Subcutaneous abdominal adipose tissue (tissue), 5 donors: ENCODE data around the gene AKAP9.
A peak's percentile ranks its signal among the peaks of the same experiment; 100 is the strongest.
"Not testable (repeated sequence)": the region's sequence is repeated elsewhere in the genome, so short reads cannot be mapped to it uniquely, and the experiment has no call there.

ENCODE experiments used
- H3K27ac ChIP-seq: one replicate; pipeline ENCODE4 v1.7.0; 2013; ENCODE audit warnings: low read depth, mild to moderate bottlenecking, inconsistent platforms, low read length, moderate library complexity
- H3K27me3 ChIP-seq, 5 donors: one replicate each; pipeline ENCODE4 v1.7.0; 2013; ENCODE audit warnings: low read length in 5 of 5, inconsistent platforms in 1 of 5; ENCODE audit not compliant: control insufficient read depth in 5 of 5, insufficient read depth in 4 of 5
- H3K36me3 ChIP-seq, 5 donors: one replicate each; pipeline ENCODE4 v1.7.0; 2013; ENCODE audit warnings: low read length in 5 of 5; ENCODE audit not compliant: control insufficient read depth in 5 of 5, insufficient read depth in 5 of 5
- H3K4me1 ChIP-seq, 5 donors: one replicate each; pipeline ENCODE4 v1.7.0; 2013; ENCODE audit warnings: low read length in 5 of 5, mild to moderate bottlenecking in 3 of 5, moderate library complexity in 1 of 5; ENCODE audit not compliant: control insufficient read depth in 5 of 5, insufficient read depth in 5 of 5
- H3K4me3 ChIP-seq, 5 donors: one replicate each; pipeline ENCODE4 v1.7.0; 2013; ENCODE audit warnings: low read length in 5 of 5, low read depth in 1 of 5
- H3K9ac ChIP-seq, 5 donors: one replicate each; pipeline ENCODE4 v1.7.0; 2013; ENCODE audit warnings: low read length in 5 of 5, mild to moderate bottlenecking in 4 of 5, moderate library complexity in 3 of 5
- H3K9me3 ChIP-seq, 5 donors: one replicate each; pipeline ENCODE4 v1.7.0; 2013; ENCODE audit warnings: low read length in 5 of 5; ENCODE audit not compliant: control insufficient read depth in 5 of 5
- donor health status: healthy.
- donor health status: healthy.
- donor health status: healthy.
- donor health status: healthy.
- donor health status: healthy.

AKAP9 gene

GRCh38 chr7:91942312-91942711, 1.6 kb downstream of the AKAP9 start:
- Histone ChIP-seq H3K4me3 (peak overlapping the region in 4 of 5 donors; percentile 40 to 96 (median 91)), H3K36me3 (no peaks in the 10 kb centered on the region), H3K27ac (peak overlapping the region; percentile 96), H3K9ac (peak overlapping the region in 4 of 5 donors; percentile 54 to 94 (median 87)), H3K27me3 (no peaks in the 10 kb centered on the region), H3K9me3 (no peaks in the 10 kb centered on the region), H3K4me1 (peaks cover 0 to 47% (median 43%) of the 10 kb centered on the region in 5 donors)

- H3K4me3 ChIP-seq, H3K9me3 ChIP-seq, H3K27me3 ChIP-seq, H3K36me3 ChIP-seq: not testable (repeated sequence)
- Histone ChIP-seq H3K27ac (peak overlapping the region; percentile 86), H3K4me1 (peaks cover 0 to 41% (median 37%) of the 10 kb centered on the region in 5 donors), H3K9ac (peak overlapping the region in 2 of 5 donors; percentile 19 to 24)
Observed at GRCh38 chr7:91944970-91945369, 4.3 kb downstream of the AKAP9 start.

- Histone ChIP-seq H3K9ac (no peak overlapping the region), H3K36me3 (no peaks in the 10 kb centered on the region), H3K4me1 (peaks cover 0 to 39% (median 34%) of the 10 kb centered on the region in 5 donors), H3K27me3 (no peaks in the 10 kb centered on the region), H3K4me3 (no peak overlapping the region), H3K9me3 (no peaks in the 10 kb centered on the region), H3K27ac (peak overlapping the region; percentile 86)
Observed at GRCh38 chr7:91945476-91945875, 4.8 kb downstream of the AKAP9 start.

DNA sequence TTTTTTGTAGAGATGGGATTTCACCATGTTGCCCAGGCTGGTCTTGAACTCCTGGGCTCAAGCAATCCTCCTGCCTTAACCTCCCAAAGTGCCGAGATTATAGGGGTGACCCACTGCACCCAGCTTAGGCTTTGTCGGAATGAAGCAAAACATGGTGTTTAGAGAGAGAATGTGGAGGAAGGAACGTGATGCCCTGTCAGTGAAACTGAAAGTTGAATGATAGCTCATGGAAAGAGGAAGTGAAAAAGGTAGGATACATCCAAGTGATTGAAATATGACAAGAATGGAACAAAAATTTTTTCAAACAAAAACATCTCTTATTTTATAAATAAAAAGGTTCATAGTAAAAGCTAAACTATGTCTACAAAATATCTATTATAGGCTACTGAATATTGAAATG, 5.9 kb downstream of the AKAP9 start:
- Histone ChIP-seq H3K9me3 (no peaks in the 10 kb centered on the region), H3K27me3 (no peaks in the 10 kb centered on the region), H3K4me3 (no peak overlapping the region), H3K36me3 (no peaks in the 10 kb centered on the region), H3K4me1 (peaks cover 0 to 36% (median 30%) of the 10 kb centered on the region in 5 donors), H3K9ac (no peak overlapping the region), H3K27ac (peak overlapping the region; percentile 86)

- Histone ChIP-seq H3K36me3 (no peaks in the 10 kb centered on the region), H3K27ac (no peak overlapping the region), H3K9ac (no peak overlapping the region), H3K4me3 (no peak overlapping the region), H3K9me3 (no peaks in the 10 kb centered on the region), H3K27me3 (no peaks in the 10 kb centered on the region), H3K4me1 (peaks cover 0 to 23% (median 17%) of the 10 kb centered on the region in 5 donors)
Observed at GRCh38 chr7:91947948-91948347, 7.3 kb downstream of the AKAP9 start.

- peaks cover 0 to 21% (median 17%) of the 10 kb centered on the region in 5 donors for H3K4me1 ChIP-seq
- H3K9ac ChIP-seq, result no peak overlapping the region
- H3K27me3 ChIP-seq, result no peaks in the 10 kb centered on the region
- no peak overlapping the region for H3K4me3 ChIP-seq
- no peaks in the 10 kb centered on the region for H3K9me3 ChIP-seq
- no peak overlapping the region for H3K27ac ChIP-seq
- H3K36me3 ChIP-seq, result no peaks in the 10 kb centered on the region
Observed at GRCh38 chr7:91949221-91950009, 8.8 kb downstream of the AKAP9 start.

- Histone ChIP-seq H3K4me1 (peaks cover 0 to 5% (median 3%) of the 10 kb centered on the region in 5 donors), H3K9ac (no peak overlapping the region), H3K27ac (no peak overlapping the region), H3K4me3 (no peak overlapping the region), H3K9me3 (no peaks in the 10 kb centered on the region), H3K36me3 (no peaks in the 10 kb centered on the region), H3K27me3 (no peaks in the 10 kb centered on the region)
Observed at GRCh38 chr7:91953618-91954017, 13.0 kb downstream of the AKAP9 start.

DNA sequence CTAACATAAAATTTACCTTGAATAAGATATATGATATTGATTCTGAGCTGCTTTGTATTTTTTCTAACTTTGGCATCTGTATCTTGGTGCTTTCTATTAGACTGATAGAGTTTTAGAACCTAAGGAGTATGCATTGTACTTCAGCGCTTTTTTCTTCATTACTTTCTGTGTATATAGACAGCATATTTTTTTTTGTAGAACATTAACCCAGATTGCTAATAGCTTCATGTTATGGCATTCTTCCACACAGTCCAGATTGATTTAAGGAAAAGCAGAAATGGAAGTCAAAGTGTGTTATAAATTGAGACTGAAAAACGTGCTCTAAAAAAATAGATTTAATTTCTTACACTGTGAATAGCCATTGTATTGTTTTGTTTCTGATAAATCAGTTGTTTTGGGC, 15.8 kb downstream of the AKAP9 start:
- not testable (repeated sequence) for H3K4me3 ChIP-seq, H3K27me3 ChIP-seq, H3K36me3 ChIP-seq, H3K9me3 ChIP-seq, H3K27ac ChIP-seq, H3K9ac ChIP-seq, H3K4me1 ChIP-seq

- no peaks in the 10 kb centered on the region for H3K36me3 ChIP-seq
- no peaks in the 10 kb centered on the region for H3K9me3 ChIP-seq
- no peak overlapping the region for H3K4me3 ChIP-seq
- H3K27ac ChIP-seq, result no peak overlapping the region
- no peaks in the 10 kb centered on the region for H3K27me3 ChIP-seq
- H3K9ac ChIP-seq, result no peak overlapping the region
- peaks cover 0 to 7% (median 4%) of the 10 kb centered on the region in 5 donors for H3K4me1 ChIP-seq
Observed at GRCh38 chr7:91957232-91957631, 16.6 kb downstream of the AKAP9 start.

DNA sequence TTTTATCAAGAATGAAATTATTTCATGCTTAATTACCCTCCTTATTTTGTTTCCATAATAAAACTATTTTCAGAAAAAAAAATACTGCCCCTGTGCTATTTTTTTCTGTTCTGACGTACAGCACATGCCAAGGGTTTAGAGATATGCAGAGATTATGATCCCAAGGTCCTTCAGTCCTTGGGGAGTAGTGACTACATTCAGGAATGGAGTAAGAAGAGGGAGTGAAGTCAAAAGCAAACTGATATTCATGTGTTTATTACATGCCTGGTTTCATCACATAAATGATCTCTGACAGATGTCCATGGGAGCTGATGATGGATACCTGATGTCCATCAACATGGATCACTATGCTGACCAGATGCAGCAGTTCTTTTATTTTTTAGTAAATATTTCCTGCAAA, 17.2 kb downstream of the AKAP9 start:
- Histone ChIP-seq H3K9ac (no peak overlapping the region), H3K27ac (no peak overlapping the region), H3K27me3 (no peaks in the 10 kb centered on the region), H3K4me1 (peaks cover 0 to 7% (median 4%) of the 10 kb centered on the region in 5 donors), H3K36me3 (no peaks in the 10 kb centered on the region), H3K9me3 (no peaks in the 10 kb centered on the region), H3K4me3 (no peak overlapping the region)
